ENCODE data around the gene MTCH1.

Gene MTCH1

DNA sequence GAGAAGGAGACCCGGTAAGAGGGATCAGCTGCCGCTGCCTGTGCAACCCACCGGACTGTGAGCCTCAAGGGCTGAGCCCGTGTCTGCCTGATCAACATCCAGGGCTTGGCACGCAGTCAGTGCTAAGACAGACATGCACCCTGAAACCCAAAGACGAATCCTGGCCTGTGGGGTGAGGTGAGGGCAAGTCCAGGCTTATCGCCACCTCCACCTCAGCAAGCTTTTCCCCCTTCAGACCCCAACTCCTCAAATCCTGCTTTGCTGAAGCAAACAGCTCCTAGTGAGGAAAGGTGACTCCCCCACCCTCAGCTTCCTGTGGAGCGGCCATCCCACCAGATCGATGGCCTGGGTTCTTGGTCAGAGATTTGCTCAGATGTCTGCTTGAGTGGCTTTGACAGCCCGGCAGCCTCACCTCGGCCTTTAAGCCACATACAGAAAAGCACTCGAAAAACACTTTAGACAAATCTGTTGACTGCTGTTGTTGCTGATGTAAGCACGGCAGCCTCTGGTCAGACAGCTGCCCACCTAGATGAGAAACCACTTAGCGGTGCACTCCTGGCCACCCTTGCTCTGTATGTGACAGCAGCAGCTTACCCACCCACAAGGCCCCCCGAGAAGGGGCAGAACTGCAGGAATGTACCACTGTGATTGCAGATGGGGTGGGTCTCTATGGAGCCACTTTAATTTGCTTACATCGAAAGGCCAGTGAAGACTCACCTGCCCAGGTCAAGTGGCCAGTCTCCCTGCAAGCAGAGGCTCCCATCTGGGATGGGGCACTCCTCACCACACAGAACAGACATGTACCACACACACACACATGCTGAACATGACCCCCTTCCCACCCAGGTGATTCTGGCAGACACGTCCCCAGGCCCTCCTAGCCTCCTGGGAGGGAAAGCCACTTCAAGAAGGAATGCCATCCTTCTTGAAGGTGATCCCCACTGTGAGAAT, 14.8 kb downstream of the MTCH1 start:
- TF ChIP-seq, protein P1, sequence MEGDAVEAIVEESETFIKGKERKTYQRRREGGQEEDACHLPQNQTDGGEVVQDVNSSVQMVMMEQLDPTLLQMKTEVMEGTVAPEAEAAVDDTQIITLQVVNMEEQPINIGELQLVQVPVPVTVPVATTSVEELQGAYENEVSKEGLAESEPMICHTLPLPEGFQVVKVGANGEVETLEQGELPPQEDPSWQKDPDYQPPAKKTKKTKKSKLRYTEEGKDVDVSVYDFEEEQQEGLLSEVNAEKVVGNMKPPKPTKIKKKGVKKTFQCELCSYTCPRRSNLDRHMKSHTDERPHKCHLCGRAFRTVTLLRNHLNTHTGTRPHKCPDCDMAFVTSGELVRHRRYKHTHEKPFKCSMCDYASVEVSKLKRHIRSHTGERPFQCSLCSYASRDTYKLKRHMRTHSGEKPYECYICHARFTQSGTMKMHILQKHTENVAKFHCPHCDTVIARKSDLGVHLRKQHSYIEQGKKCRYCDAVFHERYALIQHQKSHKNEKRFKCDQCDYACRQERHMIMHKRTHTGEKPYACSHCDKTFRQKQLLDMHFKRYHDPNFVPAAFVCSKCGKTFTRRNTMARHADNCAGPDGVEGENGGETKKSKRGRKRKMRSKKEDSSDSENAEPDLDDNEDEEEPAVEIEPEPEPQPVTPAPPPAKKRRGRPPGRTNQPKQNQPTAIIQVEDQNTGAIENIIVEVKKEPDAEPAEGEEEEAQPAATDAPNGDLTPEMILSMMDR (IDR thresholded peaks at IDR 0.05; ENCODE audit: insufficient read depth, low read length, missing control alignments): no peak
- POLR2A ChIA-PET: no interaction called here
- no peak for DNase-seq (ENCODE audit: low read depth, low spot score)
- H3K4me3 ChIP-seq (ENCODE audit: low read depth, low read length): no peak overlapping the region
- CTCF ChIA-PET: interaction anchor here (0.9 to 1.4 kb wide), 2 partner anchors 8 to 58 kb away, joined by 3 to 4 read pairs; no protein-coding TSS in a partner anchor

- ChIA-PET POLR2A (no interaction called here), CTCF (interaction anchor here (0.9 to 1.4 kb wide), 2 partner anchors 9 to 57 kb away, joined by 3 to 4 read pairs; no protein-coding TSS in a partner anchor)
- TF ChIP-seq, protein P1 (IDR thresholded peaks at IDR 0.05; ENCODE audit: insufficient read depth, low read length, missing control alignments): no peak
- no peak for DNase-seq (ENCODE audit: low read depth, low spot score)
- H3K4me3 ChIP-seq (ENCODE audit: low read depth, low read length): no peak overlapping the region
Observed at GRCh38 chr6:36969988-36970891, 15.8 kb downstream of the MTCH1 start.

DNA sequence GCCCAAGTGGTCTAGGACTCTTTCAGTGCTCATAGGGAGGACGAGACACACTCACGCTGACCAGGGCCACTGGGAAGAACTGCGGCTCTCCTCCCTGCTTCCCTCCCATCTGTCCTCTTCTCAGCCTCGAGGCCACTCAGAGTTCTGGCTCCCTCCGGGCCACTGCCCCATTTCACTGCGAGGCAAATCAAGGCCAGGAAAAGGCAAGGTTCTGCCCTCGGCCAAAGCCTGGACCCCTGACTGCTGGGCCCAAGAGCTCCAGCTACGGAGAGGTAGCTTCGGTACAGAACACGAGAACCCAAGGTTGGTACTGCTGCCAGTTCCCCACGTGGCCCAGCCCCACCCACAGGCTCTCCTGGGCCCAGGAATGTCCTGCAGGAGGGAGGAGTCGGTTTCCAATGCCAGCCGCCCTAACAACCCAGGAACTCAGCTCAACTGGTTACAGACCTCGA, 16.7 kb downstream of the MTCH1 start:
- CTCF ChIA-PET: no interaction called here
- DNase-seq (ENCODE audit: low read depth, low spot score): no peak

DNA sequence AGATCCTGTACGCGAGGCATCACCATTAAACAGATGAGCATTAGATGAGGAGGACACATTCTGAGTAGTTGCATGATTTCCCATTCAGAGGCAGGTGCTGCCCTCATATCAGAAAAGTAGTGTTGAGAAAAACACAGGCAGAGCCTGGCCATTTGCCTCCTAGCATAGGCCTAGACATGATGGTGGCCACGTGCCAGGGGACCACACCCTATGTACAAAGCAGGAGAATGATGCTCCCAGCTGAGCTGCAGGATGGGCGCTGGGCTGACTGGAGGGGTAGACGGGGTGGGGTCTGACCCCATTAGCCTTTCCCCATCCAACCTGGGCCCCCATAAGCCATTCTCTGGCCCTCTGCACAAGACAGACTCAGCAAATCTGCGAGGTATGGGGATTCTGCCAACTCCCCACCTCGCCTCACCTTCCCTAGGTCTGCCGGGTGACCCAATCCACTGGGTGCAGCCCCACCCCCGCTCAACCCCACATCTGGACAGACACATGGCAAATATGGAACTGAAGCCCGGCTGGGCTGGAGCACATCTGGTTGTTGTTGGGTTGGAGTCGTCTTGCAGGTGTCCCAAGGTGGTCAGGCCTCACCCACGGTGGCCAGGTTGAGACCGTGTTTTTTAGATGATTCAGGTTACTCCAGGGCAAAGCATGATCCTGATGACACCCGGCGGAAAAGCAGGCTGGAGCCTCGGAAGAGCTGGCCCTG, 17.6 kb downstream of the MTCH1 start:
- DNase-seq (ENCODE audit: low read depth, low spot score): no peak
- ChIA-PET CTCF (interaction anchor here (1.0 to 1.2 kb wide), 2 partner anchors 9 to 50 kb away, joined by 3 to 6 read pairs; no protein-coding TSS in a partner anchor), POLR2A (no interaction called here)
- TF ChIP-seq, protein P1 (IDR thresholded peaks at IDR 0.05; ENCODE audit: insufficient read depth, low read length, missing control alignments): no peak
- no peak overlapping the region for H3K4me3 ChIP-seq (ENCODE audit: low read depth, low read length)

More for the DNA sequence above, 16.7 kb downstream of the MTCH1 start:
- POLR2A ChIA-PET: no interaction called here
- TF ChIP-seq, protein P1 (IDR thresholded peaks at IDR 0.05; ENCODE audit: insufficient read depth, low read length, missing control alignments): no peak
- no peak overlapping the region for H3K4me3 ChIP-seq (ENCODE audit: low read depth, low read length)

- no peak for DNase-seq (ENCODE audit: low read depth, low spot score)
- CTCF ChIA-PET: interaction anchor here (1.0 to 1.2 kb wide), 2 partner anchors 10 to 50 kb away, joined by 3 to 6 read pairs; no protein-coding TSS in a partner anchor
- TF ChIP-seq, protein P1 (IDR thresholded peaks at IDR 0.05; ENCODE audit: insufficient read depth, low read length, missing control alignments): no peak
- POLR2A ChIA-PET: no interaction called here
- H3K4me3 ChIP-seq (ENCODE audit: low read depth, low read length): no peak overlapping the region
Observed at GRCh38 chr6:36967757-36968156, 18.2 kb downstream of the MTCH1 start.

Measured in AG04449 (cell line).